GM13976 (cell line): ENCODE results near the gene DDX1.

ENCODE experiments used
- DNase-seq: peaks from one replicate; pipeline ENCODE4 v3.0.0; 2012; ENCODE audit warnings: low spot score
- in situ Hi-C: fragments of 300-500 bp; cut with MboI; formaldehyde crosslinking; loops from one replicate; pipeline ENCODE4 v1.12.0; 2022; ENCODE audit warnings: low sequenced_read_pairs, mixed read lengths, inconsistent platforms; ENCODE audit not compliant: unreplicated experiment
- TF ChIP-seq, protein P1 (sequence below): IDR thresholded peaks from 2 replicates; pipeline ENCODE4 v1.5.1; 2012; ENCODE audit warnings: borderline replicate concordance, mild to moderate bottlenecking; ENCODE audit not compliant: insufficient read depth; ENCODE audit errors: extremely low read depth, missing control alignments, control extremely low read depth

The DDX1 gene

DNA sequence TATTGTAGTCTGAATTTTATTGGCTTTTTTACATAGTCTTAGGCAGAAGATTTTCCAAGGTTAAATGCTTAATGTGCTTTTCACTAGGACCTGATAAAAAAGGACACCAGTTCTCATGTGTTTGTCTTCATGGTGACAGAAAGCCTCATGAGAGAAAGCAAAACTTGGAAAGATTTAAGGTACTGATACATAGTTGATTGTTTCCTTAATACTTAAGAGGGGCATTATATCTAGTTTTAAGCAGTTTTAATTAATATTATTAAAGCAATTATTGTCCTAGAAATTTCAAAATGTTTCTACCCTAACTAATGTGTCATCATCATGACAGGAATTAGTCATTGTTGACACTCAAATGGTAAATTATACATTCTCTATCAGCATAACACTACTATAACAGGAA lies 35.3 kb downstream of the DDX1 start:
- TF ChIP-seq, protein P1, sequence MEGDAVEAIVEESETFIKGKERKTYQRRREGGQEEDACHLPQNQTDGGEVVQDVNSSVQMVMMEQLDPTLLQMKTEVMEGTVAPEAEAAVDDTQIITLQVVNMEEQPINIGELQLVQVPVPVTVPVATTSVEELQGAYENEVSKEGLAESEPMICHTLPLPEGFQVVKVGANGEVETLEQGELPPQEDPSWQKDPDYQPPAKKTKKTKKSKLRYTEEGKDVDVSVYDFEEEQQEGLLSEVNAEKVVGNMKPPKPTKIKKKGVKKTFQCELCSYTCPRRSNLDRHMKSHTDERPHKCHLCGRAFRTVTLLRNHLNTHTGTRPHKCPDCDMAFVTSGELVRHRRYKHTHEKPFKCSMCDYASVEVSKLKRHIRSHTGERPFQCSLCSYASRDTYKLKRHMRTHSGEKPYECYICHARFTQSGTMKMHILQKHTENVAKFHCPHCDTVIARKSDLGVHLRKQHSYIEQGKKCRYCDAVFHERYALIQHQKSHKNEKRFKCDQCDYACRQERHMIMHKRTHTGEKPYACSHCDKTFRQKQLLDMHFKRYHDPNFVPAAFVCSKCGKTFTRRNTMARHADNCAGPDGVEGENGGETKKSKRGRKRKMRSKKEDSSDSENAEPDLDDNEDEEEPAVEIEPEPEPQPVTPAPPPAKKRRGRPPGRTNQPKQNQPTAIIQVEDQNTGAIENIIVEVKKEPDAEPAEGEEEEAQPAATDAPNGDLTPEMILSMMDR = no peak
- in situ Hi-C loops = no loop called here
- DNase-seq = no peak

DNA sequence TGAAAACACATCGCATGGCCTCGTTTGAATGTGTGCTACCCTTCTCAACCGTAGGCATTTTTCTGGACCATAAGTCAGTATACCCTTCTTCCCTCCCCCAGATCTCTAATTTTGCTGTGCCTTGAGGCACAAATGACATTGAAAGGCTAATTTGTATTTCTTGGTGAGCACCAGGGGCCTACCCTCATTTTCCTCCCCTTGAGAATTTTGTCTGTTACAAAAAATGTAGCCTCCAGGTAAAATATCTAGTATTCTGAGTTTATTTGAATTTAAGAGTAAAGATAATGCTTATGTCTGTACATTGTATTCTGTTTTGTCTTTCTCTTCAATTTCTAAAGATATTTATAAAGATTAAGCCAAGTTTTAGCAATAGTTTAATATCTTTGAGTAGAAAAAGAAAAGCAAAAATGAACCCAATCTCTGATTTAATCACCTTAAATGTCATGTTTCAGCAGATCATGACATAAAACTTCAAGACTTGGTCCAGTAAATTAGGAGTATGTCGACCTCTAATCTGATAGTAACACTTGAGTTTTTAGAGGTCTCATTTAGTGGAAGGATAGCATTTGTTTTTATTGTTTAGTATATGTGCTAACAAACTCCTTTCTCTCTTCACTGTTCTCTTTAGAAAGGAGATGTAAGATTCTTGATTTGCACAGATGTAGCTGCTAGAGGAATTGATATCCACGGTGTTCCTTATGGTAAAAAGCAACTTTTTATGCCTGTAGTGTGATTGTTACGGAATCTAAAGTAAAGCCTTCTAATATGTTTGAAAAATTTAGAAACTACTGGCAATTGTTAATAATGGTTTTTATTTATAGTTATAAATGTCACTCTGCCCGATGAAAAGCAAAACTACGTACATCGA lies 36.4 kb downstream of the DDX1 start:
- TF ChIP-seq, protein P1 = no peak
- in situ Hi-C loops = no loop called here
- no peak for DNase-seq

DNA sequence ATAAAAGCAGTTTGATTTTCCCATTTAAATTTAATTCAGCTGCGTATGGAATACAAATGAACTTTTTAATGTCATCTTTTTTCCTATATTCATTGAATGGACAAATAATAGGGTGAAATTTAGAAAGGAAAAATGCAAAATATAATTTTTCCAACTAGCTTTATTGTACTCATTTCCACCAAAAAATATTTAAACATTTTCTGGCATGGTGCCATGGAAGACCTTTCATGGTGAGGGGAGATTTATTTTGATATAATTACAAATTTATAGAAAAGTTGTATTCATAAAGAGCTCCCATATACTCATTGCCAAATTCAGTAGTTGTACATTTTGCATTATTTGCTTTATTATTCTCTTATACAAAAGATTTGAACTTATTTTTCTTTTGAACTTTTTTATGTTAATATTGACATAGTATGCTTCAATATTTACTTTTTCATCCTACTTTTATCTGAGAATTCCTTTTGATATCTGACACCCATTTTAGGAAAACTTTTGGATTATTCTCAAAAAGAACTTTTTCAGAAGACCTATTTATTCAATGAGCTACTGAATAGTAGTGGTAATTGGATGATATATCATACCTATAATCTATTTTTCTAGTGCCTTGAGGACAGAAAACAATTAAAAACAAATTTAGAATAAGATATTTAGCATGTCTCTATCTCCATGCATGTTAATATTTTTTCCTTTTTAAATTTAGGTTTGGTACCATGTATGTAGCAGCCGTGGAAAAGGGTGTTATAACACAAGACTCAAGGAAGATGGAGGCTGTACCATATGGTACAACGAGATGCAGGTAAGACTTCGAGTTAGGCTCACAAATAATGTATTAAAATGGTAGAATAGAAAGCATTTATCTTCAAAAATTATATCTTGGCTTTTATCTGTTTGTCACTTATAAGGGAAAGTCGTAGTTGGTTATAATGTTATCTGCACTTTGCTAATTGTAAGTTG lies 37.5 kb downstream of the DDX1 start:
- in situ Hi-C loops = no loop called here
- no peak for DNase-seq
- TF ChIP-seq, protein P1 = no peak

DNA sequence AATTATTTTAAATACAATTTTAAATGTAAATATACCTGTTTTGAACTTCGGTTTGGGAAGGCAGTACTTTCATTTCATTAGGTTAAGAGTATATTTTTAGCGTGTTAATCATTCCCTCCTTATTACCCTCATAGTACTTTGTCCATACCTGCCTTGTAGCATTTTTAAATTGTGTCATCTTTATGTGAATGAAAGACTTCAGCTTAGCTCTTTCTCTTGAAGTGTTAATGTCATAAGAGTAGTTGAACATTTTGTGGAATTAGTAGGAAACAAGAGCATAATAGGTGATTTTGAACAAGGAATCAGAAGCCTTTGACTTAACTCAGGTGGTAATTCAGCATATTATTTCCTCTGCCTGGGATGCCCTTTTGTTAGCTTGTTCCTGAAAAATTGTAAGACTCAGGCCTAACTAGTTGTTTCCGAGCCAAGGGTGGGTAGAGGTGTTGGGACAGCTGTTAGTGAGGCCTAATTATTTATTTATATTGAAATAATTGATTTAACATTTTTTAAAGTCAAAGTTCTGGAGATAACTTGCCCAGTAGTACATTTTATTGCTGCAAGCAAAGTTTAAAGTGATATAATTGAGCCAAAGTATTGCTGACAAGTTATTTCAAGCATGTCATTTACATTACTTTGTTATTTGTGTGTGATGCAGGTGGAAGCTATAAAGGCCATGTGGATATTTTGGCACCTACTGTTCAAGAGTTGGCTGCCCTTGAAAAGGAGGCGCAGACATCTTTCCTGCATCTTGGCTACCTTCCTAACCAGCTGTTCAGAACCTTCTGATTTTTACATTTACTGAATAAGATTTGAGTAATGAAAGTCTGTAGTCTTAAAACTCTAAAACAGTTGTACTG lies 38.7 kb downstream of the DDX1 start:
- DNase-seq = no peak
- in situ Hi-C loops = no loop called here
- TF ChIP-seq, protein P1 = no peak

DNA sequence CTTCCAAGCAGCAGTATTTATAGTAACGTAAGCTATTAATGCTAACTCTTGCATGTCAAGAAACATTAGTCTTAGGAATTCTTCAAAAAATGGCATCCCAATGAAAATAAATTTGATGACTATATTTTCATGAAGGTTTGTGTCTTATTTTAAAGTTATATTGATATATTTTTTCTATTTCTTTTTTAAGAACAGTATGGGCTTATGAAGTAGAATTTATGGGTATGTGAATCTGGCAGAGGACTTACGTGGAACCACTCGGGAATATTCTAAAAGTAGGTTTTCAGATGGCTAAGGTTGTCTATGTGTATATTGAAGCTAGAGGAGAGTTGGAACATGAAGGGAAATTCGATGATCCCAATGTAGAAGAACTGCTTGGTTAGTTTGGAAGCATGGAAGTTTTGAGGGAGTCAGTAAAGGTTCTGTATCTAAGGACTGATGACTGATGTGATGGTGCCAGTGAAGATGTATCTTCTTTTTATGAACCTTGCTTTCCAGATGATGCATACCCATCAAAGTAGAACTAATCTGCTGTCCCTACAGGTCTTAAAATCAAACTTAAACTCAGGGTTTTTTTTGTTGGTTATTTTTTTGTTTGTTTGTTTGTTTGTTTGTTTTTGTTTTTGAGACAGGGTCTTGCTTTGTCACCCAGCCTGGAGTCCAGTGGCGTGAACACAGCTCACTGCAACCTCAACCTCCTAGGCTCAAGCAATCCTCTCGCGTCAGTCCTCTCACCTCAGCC lies 39.5 kb downstream of the DDX1 start:
- in situ Hi-C loops = no loop called here
- TF ChIP-seq, protein P1 = no peak
- no peak for DNase-seq
